Osteoblast (primary cell): ENCODE measurements around the gene TLL2. TPM values are rescaled to one million over a fixed set of nuclear protein-coding genes. Genes with fewer than 3 reads are reported as not detected.

ENCODE experiments used
- DNase-seq: peaks from one replicate; pipeline ENCODE4 v3.0.0; 2011; ENCODE audit warnings: low spot score, mixed read lengths; ENCODE audit not compliant: insufficient read length; ENCODE audit errors: missing footprints
- H2AFZ ChIP-seq: 2 replicates; pipeline ENCODE4 v1.6.0; 2011; ENCODE audit warnings: mild to moderate bottlenecking, low read length
- H3K27ac ChIP-seq: 2 replicates; pipeline ENCODE4 v1.5.1; 2011; ENCODE audit warnings: mild to moderate bottlenecking, low read depth, low read length, moderate library complexity
- H3K27me3 ChIP-seq: 2 replicates; pipeline ENCODE4 v1.6.0; 2012; ENCODE audit warnings: mild to moderate bottlenecking, control low read depth, inconsistent platforms, low read length, moderate library complexity; ENCODE audit not compliant: insufficient read depth
- H3K36me3 ChIP-seq: 2 replicates; pipeline ENCODE4 v1.5.1; 2011; ENCODE audit warnings: mild to moderate bottlenecking, low read length, control low read depth, moderate library complexity; ENCODE audit not compliant: insufficient read depth
- H3K4me1 ChIP-seq: 2 replicates; pipeline ENCODE4 v1.5.1; 2011; ENCODE audit warnings: mild to moderate bottlenecking, low read length, control low read depth, moderate library complexity; ENCODE audit not compliant: insufficient read depth
- H3K4me2 ChIP-seq: 2 replicates; pipeline ENCODE4 v1.6.0; 2011; ENCODE audit warnings: mild to moderate bottlenecking, low read length; ENCODE audit not compliant: insufficient read depth
- H3K4me3 ChIP-seq: fragments of 200-600 bp; sonication (generic); 3 replicates; pipeline ENCODE4 v1.5.1; 2012; ENCODE audit warnings: mild to moderate bottlenecking, low read length, inconsistent platforms; ENCODE audit not compliant: insufficient read depth
- H3K79me2 ChIP-seq: 2 replicates; pipeline ENCODE4 v1.6.0; 2012; ENCODE audit warnings: mild to moderate bottlenecking, low read length, control low read depth, inconsistent platforms; ENCODE audit not compliant: insufficient read depth
- H3K9me3 ChIP-seq: 2 replicates; pipeline ENCODE4 v1.5.1; 2011; ENCODE audit warnings: low read depth, low read length, control low read depth
- H4K20me1 ChIP-seq: 2 replicates; pipeline ENCODE4 v1.6.0; 2012; ENCODE audit warnings: mild to moderate bottlenecking, low read length, control low read depth; ENCODE audit not compliant: insufficient read depth
- CTCF ChIP-seq: IDR thresholded peaks from 2 replicates; pipeline ENCODE4 v1.5.1; 2011; ENCODE audit warnings: mild to moderate bottlenecking, low read depth, low read length, moderate library complexity; ENCODE audit errors: extremely low read depth
- total RNA-seq: library from RNA; depleted of rRNA; stranded (reverse); fragments of >200 nt; gene quantifications from 2 replicates; pipeline ENCODE4 v1.2.3, GENCODE V29; 2012

The TLL2 gene
- total RNA-seq, 1 donor = 0.36 TPM

- Histone ChIP-seq H3K4me1 (no peaks in the 10 kb centered on the region), H2AFZ (no peak overlapping the region)
These were observed 53.4 kb downstream of the TLL2 start for GRCh38 chr10:96460316-96460715.

GRCh38 chr10:96457341-96457740, 56.4 kb downstream of the TLL2 start:
- Histone ChIP-seq H3K27ac (no peak overlapping the region), H2AFZ (no peak overlapping the region), H3K4me2 (no peak overlapping the region), H3K9me3 (no peaks in the 10 kb centered on the region), H3K4me1 (no peaks in the 10 kb centered on the region), H4K20me1 (no peaks in the 10 kb centered on the region), H3K36me3 (no peaks in the 10 kb centered on the region), H3K4me3 (no peak overlapping the region), H3K79me2 (no peaks in the 10 kb centered on the region), H3K27me3 (no peaks in the 10 kb centered on the region)
- no peak for TF ChIP-seq CTCF
- no peak for DNase-seq

More at GRCh38 chr10:96460316-96460715, 53.4 kb downstream of the TLL2 start:
- Histone ChIP-seq H3K27me3 (no peaks in the 10 kb centered on the region), H3K4me3 (no peak overlapping the region), H3K27ac (no peak overlapping the region), H3K4me2 (no peak overlapping the region), H3K79me2 (no peaks in the 10 kb centered on the region), H3K9me3 (no peaks in the 10 kb centered on the region), H4K20me1 (no peaks in the 10 kb centered on the region), H3K36me3 (no peaks in the 10 kb centered on the region)
- DNase-seq = no peak
- no peak for TF ChIP-seq CTCF

GRCh38 chr10:96456296-96456840, 57.4 kb downstream of the TLL2 start:
- Histone ChIP-seq H3K27ac (no peak overlapping the region), H3K4me2 (no peak overlapping the region), H3K4me3 (no peak overlapping the region), H3K27me3 (no peaks in the 10 kb centered on the region), H3K9me3 (no peaks in the 10 kb centered on the region), H3K36me3 (no peaks in the 10 kb centered on the region), H3K4me1 (no peaks in the 10 kb centered on the region), H4K20me1 (no peaks in the 10 kb centered on the region), H2AFZ (no peak overlapping the region), H3K79me2 (no peaks in the 10 kb centered on the region)
- no peak for DNase-seq
- no peak for TF ChIP-seq CTCF

GRCh38 chr10:96453856-96454583, 59.7 kb downstream of the TLL2 start:
- no peaks in the 10 kb centered on the region for H3K36me3 ChIP-seq
- no peak overlapping the region for H3K4me3 ChIP-seq
- no peaks in the 10 kb centered on the region for H3K27me3 ChIP-seq
- no peak for DNase-seq
- no peaks in the 10 kb centered on the region for H3K9me3 ChIP-seq
- no peaks in the 10 kb centered on the region for H3K4me1 ChIP-seq
- H4K20me1 ChIP-seq = no peaks in the 10 kb centered on the region
- H3K4me2 ChIP-seq = no peak overlapping the region
- no peaks in the 10 kb centered on the region for H3K79me2 ChIP-seq
- no peak overlapping the region for H3K27ac ChIP-seq
- TF ChIP-seq CTCF = no peak
- no peak overlapping the region for H2AFZ ChIP-seq
